ENCODE results near the gene SIAE. TPM values are rescaled to one million over a fixed set of nuclear protein-coding genes. Genes with fewer than 3 reads are reported as not detected.
"Not testable (repeated sequence)": the region's sequence is repeated elsewhere in the genome, so short reads cannot be mapped to it uniquely, and the experiment has no call there.

Gene SIAE
- total and polyA plus RNA-seq, 2 experiments from 2014 or later = 24.0 to 35.5 TPM

DNA sequence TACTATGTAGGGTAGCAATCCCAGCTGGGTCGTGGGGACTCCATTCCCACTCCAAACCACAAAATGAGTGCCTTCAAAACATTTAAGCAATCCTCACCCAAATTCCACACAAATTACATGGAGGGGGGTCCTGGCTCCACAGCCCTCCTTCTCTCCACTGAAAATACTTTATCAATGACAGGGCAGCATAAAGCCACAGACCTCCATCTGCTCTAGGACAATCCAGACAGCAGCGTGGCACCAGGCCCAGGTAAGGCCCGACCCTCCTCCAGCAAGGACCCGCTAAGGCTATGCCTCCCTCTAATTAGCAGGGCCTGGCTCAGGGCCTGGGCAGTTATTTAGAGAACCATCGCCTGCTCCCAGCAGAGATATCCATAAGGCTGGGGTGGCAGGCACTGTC, 62.5 kb downstream of the SIAE start, which contains the start of gene PANX3:
PANX3 (plus strand) TSS at position 365 of the 400 bp plus-strand sequence. CDS start 129 bp downstream, outside the sequence.
- H3K27me3 ChIP-seq = no peaks in the 10 kb centered on the region
- H2AFZ ChIP-seq = no peak within 1 kb of the TSS
- H3K9me2 ChIP-seq (replicated peaks; ENCODE audit: insufficient read depth) = no peaks in the 10 kb centered on the region
- TF ChIP-seq EZH2phosphoT487 (IDR thresholded peaks at IDR 0.05; ENCODE audit: low read depth, severe bottlenecking, unreplicated experiment) = no peak
- TF ChIP-seq, protein P1, sequence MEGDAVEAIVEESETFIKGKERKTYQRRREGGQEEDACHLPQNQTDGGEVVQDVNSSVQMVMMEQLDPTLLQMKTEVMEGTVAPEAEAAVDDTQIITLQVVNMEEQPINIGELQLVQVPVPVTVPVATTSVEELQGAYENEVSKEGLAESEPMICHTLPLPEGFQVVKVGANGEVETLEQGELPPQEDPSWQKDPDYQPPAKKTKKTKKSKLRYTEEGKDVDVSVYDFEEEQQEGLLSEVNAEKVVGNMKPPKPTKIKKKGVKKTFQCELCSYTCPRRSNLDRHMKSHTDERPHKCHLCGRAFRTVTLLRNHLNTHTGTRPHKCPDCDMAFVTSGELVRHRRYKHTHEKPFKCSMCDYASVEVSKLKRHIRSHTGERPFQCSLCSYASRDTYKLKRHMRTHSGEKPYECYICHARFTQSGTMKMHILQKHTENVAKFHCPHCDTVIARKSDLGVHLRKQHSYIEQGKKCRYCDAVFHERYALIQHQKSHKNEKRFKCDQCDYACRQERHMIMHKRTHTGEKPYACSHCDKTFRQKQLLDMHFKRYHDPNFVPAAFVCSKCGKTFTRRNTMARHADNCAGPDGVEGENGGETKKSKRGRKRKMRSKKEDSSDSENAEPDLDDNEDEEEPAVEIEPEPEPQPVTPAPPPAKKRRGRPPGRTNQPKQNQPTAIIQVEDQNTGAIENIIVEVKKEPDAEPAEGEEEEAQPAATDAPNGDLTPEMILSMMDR (IDR thresholded peaks at IDR 0.05; ENCODE audit: poor library complexity) = no peak
- no peak for TF ChIP-seq EZH2 (IDR thresholded peaks at IDR 0.05; ENCODE audit: borderline replicate concordance)
- H3K4me2 ChIP-seq = no peak within 1 kb of the TSS
- no peaks in the 10 kb centered on the region for H3K9me3 ChIP-seq (ENCODE audit: low read depth)
- no peak within 1 kb of the TSS for H3K4me3 ChIP-seq
- no peaks in the 10 kb centered on the region for H3K4me1 ChIP-seq (ENCODE audit: insufficient read depth)
- H3K36me3 ChIP-seq (replicated peaks; ENCODE audit: insufficient read depth, low read depth) = no peaks in the 10 kb centered on the region
- no peak within 1 kb of the TSS for H3K27ac ChIP-seq
- WGBS (ENCODE audit: low lambda C conversion rate, missing lambda C conversion rate) = 90% methylated on average over 5 of the region's 5 CpGs
- no peak for DNase-seq (ENCODE audit: low spot score)
- H3K79me2 ChIP-seq = no peaks in the 10 kb centered on the region
- H4K20me1 ChIP-seq (ENCODE audit: insufficient read depth, poor library complexity, severe bottlenecking) = no peaks in the 10 kb centered on the region

DNA sequence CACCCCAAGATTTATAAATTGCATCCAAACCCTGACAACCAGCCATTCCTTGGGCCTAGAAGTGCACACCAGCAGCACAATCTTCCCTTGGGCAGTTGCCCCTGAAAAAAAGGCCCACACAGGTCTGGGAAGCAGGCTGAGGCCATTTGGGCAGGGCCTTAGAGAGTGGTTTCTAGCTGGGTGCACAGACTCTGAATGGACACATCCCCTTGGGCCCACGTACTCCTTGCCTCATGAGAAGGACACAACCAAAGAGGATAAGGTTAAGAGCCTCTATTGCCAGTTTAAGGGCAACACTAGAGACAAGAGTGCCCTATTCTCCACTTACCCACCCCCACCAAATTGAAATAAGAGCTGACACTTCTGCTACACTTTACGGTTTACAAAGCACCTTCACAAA, 63.2 kb downstream of the SIAE start:
- H4K20me1 ChIP-seq (ENCODE audit: insufficient read depth, poor library complexity, severe bottlenecking) = no peaks in the 10 kb centered on the region
- no peaks in the 10 kb centered on the region for H3K36me3 ChIP-seq (replicated peaks; ENCODE audit: insufficient read depth, low read depth)
- no peaks in the 10 kb centered on the region for H3K4me1 ChIP-seq (ENCODE audit: insufficient read depth)
- no peaks in the 10 kb centered on the region for H3K79me2 ChIP-seq
- no peaks in the 10 kb centered on the region for H3K9me3 ChIP-seq (ENCODE audit: low read depth)
- H3K9me2 ChIP-seq (replicated peaks; ENCODE audit: insufficient read depth) = no peaks in the 10 kb centered on the region
- no peak overlapping the region for H2AFZ ChIP-seq
- H3K4me2 ChIP-seq = no peak overlapping the region
- no peaks in the 10 kb centered on the region for H3K27me3 ChIP-seq
- WGBS (ENCODE audit: low lambda C conversion rate, missing lambda C conversion rate) = 71% methylated on average over 2 of the region's 2 CpGs
- no peak for TF ChIP-seq EZH2phosphoT487 (IDR thresholded peaks at IDR 0.05; ENCODE audit: low read depth, severe bottlenecking, unreplicated experiment)
- TF ChIP-seq, protein P1 (IDR thresholded peaks at IDR 0.05; ENCODE audit: poor library complexity) = no peak
- TF ChIP-seq EZH2 (IDR thresholded peaks at IDR 0.05; ENCODE audit: borderline replicate concordance) = no peak
- no peak for DNase-seq (ENCODE audit: low spot score)
- no peak overlapping the region for H3K27ac ChIP-seq
- no peak overlapping the region for H3K4me3 ChIP-seq

DNA sequence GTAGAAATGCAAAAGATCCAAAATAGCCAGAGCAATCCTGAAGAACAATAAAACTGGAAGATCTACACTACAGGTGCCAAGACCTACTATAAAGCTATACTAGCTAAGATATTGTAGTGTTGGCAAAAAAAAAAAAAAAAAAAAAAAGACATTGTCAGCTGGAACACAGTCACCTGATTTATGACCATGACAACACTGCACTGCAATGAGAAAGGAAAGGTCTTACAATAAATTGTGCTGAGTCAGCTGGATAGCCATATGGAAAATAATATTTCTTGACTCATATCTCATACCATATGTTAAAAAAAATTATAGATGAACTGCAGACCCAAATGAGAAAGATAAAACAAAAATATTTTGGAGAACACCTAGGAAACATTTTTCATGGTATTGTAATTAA, 65.4 kb downstream of the SIAE start:
- H3K4me3 ChIP-seq = no peak overlapping the region
- no peak for TF ChIP-seq EZH2phosphoT487 (IDR thresholded peaks at IDR 0.05; ENCODE audit: low read depth, severe bottlenecking, unreplicated experiment)
- TF ChIP-seq EZH2 (IDR thresholded peaks at IDR 0.05; ENCODE audit: borderline replicate concordance) = no peak
- TF ChIP-seq, protein P1 (IDR thresholded peaks at IDR 0.05; ENCODE audit: poor library complexity) = no peak
- no peak overlapping the region for H2AFZ ChIP-seq
- no peak overlapping the region for H3K4me2 ChIP-seq
- H3K9me2 ChIP-seq (replicated peaks; ENCODE audit: insufficient read depth) = no peaks in the 10 kb centered on the region
- H3K9me3 ChIP-seq (ENCODE audit: low read depth) = no peaks in the 10 kb centered on the region
- peak; percentile 47 for DNase-seq (ENCODE audit: low spot score)
- no peaks in the 10 kb centered on the region for H3K4me1 ChIP-seq (ENCODE audit: insufficient read depth)
- H3K36me3 ChIP-seq (replicated peaks; ENCODE audit: insufficient read depth, low read depth) = no peaks in the 10 kb centered on the region
- H3K27ac ChIP-seq = no peak overlapping the region
- H3K79me2 ChIP-seq = no peaks in the 10 kb centered on the region
- H3K27me3 ChIP-seq = no peaks in the 10 kb centered on the region
- no peaks in the 10 kb centered on the region for H4K20me1 ChIP-seq (ENCODE audit: insufficient read depth, poor library complexity, severe bottlenecking)

DNA sequence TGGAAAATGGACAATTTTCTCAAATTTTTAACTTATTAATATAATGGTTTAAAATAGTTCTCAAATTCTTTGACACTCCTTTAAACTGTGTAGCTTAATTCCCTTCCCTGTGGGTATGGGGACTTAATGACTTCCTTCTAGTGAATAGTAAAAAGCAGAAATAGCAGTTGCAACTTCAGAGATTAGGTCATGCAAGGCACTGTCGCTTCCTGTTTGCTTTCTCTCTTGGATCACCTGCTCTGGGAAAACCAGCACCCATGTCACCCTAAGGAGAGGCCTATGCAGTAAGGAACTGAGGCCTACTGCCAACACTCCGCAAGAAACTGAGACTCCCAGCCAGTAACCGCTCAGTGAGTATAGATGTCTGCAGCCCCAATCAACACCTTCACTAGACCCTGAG, 67.8 kb downstream of the SIAE start:
- Histone ChIP-seq H3K27me3 (peaks cover 2% of the 10 kb centered on the region), H4K20me1 (ENCODE audit: insufficient read depth, poor library complexity, severe bottlenecking) (no peaks in the 10 kb centered on the region), H3K79me2 (no peaks in the 10 kb centered on the region), H3K27ac (no peak overlapping the region), H3K36me3 (replicated peaks; ENCODE audit: insufficient read depth, low read depth) (no peaks in the 10 kb centered on the region), H2AFZ (no peak overlapping the region), H3K4me2 (no peak overlapping the region), H3K4me1 (ENCODE audit: insufficient read depth) (no peaks in the 10 kb centered on the region), H3K9me2 (replicated peaks; ENCODE audit: insufficient read depth) (no peaks in the 10 kb centered on the region), H3K9me3 (ENCODE audit: low read depth) (no peaks in the 10 kb centered on the region), H3K4me3 (no peak overlapping the region)
- TF ChIP-seq, protein P1 (IDR thresholded peaks at IDR 0.05; ENCODE audit: poor library complexity) = no peak
- TF ChIP-seq EZH2 (IDR thresholded peaks at IDR 0.05; ENCODE audit: borderline replicate concordance) = no peak
- TF ChIP-seq EZH2phosphoT487 (IDR thresholded peaks at IDR 0.05; ENCODE audit: low read depth, severe bottlenecking, unreplicated experiment) = no peak
- no peak for DNase-seq (ENCODE audit: low spot score)
- WGBS (ENCODE audit: low lambda C conversion rate, missing lambda C conversion rate) = 81% methylated on average over 3 of the region's 3 CpGs

DNA sequence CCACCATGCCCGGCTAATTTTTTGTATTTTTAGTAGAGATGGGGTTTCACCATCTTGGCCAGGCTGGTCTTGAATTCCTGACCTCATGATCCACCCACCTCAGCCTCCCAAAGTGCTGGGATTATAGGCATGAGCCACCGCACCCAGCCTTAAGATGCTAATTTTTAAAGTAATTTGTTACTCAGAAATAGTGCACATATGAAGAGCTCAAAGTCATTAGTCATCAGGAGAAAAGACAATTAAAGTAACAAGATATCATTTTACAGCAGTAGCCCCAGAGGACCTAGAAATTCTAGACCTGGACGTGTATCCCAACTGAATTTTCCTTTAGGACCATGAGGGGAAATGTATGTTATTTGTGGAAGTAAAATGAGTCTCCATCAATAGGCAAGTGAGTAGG, 70.8 kb downstream of the SIAE start:
- not testable (repeated sequence) for H3K4me1 ChIP-seq (ENCODE audit: insufficient read depth); DNase-seq (ENCODE audit: low spot score); H3K79me2 ChIP-seq; H3K9me2 ChIP-seq (replicated peaks; ENCODE audit: insufficient read depth); H3K4me3 ChIP-seq; H3K9me3 ChIP-seq (ENCODE audit: low read depth); H3K27ac ChIP-seq; H3K27me3 ChIP-seq; H3K4me2 ChIP-seq; H2AFZ ChIP-seq; H3K36me3 ChIP-seq (replicated peaks; ENCODE audit: insufficient read depth, low read depth); H4K20me1 ChIP-seq (ENCODE audit: insufficient read depth, poor library complexity, severe bottlenecking)
- 88% methylated on average over 3 of the region's 3 CpGs for WGBS (ENCODE audit: low lambda C conversion rate, missing lambda C conversion rate)

Data from hepatocyte (in vitro differentiated cells).